SK-N-SH (cell line): ENCODE measurements around the gene PHF14. TPM values are rescaled to one million over a fixed set of nuclear protein-coding genes. Genes with fewer than 3 reads are reported as not detected.

Source experiments
- CTCF ChIA-PET: fragments of 300-600, 350-600 bp; formaldehyde crosslinking; extraction: SDS; loops from one replicate; lab custom pipeline; 2021; lab: Yijun Ruan, JAX
- POLR2A ChIA-PET: fragments of 350-600 bp; sonication (Branson Sonifier 250); formaldehyde crosslinking; extraction: SDS; loops from one replicate; lab custom pipeline; 2020; ENCODE audit warnings: antibody characterized with exemption, inconsistent platforms; lab: Yijun Ruan, JAX
- DNase-seq: peaks from one replicate; pipeline ENCODE4 v3.0.0; 2012
- H2AFZ ChIP-seq: fragments of 200-600 bp; sonication (generic); 2 replicates; pipeline ENCODE4 v1.8.1; 2016; ENCODE audit warnings: antibody characterized with exemption, mild to moderate bottlenecking, low read depth
- H3F3A ChIP-seq: fragments of 200-600 bp; sonication (generic); replicated peaks from 2 replicates; pipeline ENCODE3; 2016; ENCODE audit warnings: antibody characterized with exemption, mild to moderate bottlenecking; ENCODE audit not compliant: insufficient read depth
- H3K27ac ChIP-seq, 2 experiments: fragments of 200-500 bp in 1 of 2; fragments of 200-600 bp in 1 of 2; sonication (Bioruptor generic) in 1 of 2; sonication (generic), shearing (Covaris generic) in 1 of 2; 2 replicates each; pipeline versions ENCODE4 v1.5.1 to v1.6.1; 2014 to 2016; ENCODE audit warnings: low read depth in 2 of 2, inconsistent platforms in 1 of 2, low read length in 1 of 2, mild to moderate bottlenecking in 1 of 2, mixed read lengths in 1 of 2
- H3K27me3 ChIP-seq: fragments of 200-600 bp; sonication (generic), shearing (Covaris generic); 2 replicates; pipeline ENCODE4 v1.6.1; 2016; ENCODE audit warnings: mixed run types; ENCODE audit not compliant: insufficient read depth
- H3K36me3 ChIP-seq, 2 experiments: fragments of 200-500 bp in 1 of 2; fragments of 200-600 bp in 1 of 2; sonication (Bioruptor generic) in 1 of 2; sonication (generic) in 1 of 2; replicated peaks in 1 of 2; 2 replicates each; pipeline versions ENCODE3 to v1.5.1; 2014 to 2016; ENCODE audit warnings: low read length in 1 of 2, mild to moderate bottlenecking in 1 of 2; ENCODE audit not compliant: insufficient read depth in 2 of 2, control insufficient read depth in 1 of 2
- H3K4me1 ChIP-seq, 2 experiments: fragments of 200-500 bp in 1 of 2; fragments of 200-600 bp in 1 of 2; sonication (Bioruptor generic) in 1 of 2; sonication (generic), shearing (Covaris generic) in 1 of 2; 2 replicates each; pipeline versions ENCODE4 v1.5.1 to v1.6.1; 2014 to 2016; ENCODE audit warnings: low read depth in 1 of 2, low read length in 1 of 2, mixed run types in 1 of 2; ENCODE audit not compliant: insufficient read depth in 2 of 2, control insufficient read depth in 1 of 2
- H3K4me2 ChIP-seq: fragments of 200-600 bp; sonication (generic), shearing (Covaris generic); 2 replicates; pipeline ENCODE4 v1.6.1; 2017; ENCODE audit warnings: mixed run types
- H3K4me3 ChIP-seq, 2 experiments: fragments of 200-500 bp in 1 of 2; fragments of 200-600 bp in 1 of 2; sonication (Bioruptor generic) in 1 of 2; sonication (generic), shearing (Covaris generic) in 1 of 2; 2 replicates each; pipeline versions ENCODE4 v1.5.1 to v1.8.1; 2014 to 2016; ENCODE audit warnings: low read depth in 2 of 2, inconsistent platforms in 1 of 2, low read length in 1 of 2, mild to moderate bottlenecking in 1 of 2, mixed read lengths in 1 of 2, moderate library complexity in 1 of 2
- H3K79me2 ChIP-seq: fragments of 200-600 bp; sonication (generic); 2 replicates; pipeline ENCODE4 v1.8.1; 2017; ENCODE audit warnings: mild to moderate bottlenecking; ENCODE audit not compliant: insufficient read depth
- H3K9ac ChIP-seq: fragments of 200-600 bp; sonication (generic); 2 replicates; pipeline ENCODE4 v1.6.1; 2017; ENCODE audit warnings: mixed run types
- H3K9me2 ChIP-seq: fragments of 200-600 bp; sonication (generic); 2 replicates; pipeline ENCODE4 v1.6.1; 2017; ENCODE audit warnings: mixed run types
- H3K9me3 ChIP-seq: fragments of 200-600 bp; sonication (generic); 2 replicates; pipeline ENCODE4 v1.6.1; 2017; ENCODE audit warnings: mixed run types, mild to moderate bottlenecking, moderate library complexity
- H4K20me1 ChIP-seq: fragments of 200-600 bp; sonication (generic); 2 replicates; pipeline ENCODE4 v1.6.1; 2017; ENCODE audit warnings: mild to moderate bottlenecking, mixed run types; ENCODE audit not compliant: insufficient read depth
- EP300 ChIP-seq, 2 experiments: IDR thresholded peaks; 2 replicates each; pipeline versions ENCODE4 v1.4.0 to v1.6.1; 2012; ENCODE audit warnings: borderline replicate concordance in 1 of 2, low read depth in 1 of 2, low read length in 1 of 2
- FOXM1 ChIP-seq: IDR thresholded peaks from 2 replicates; pipeline ENCODE4 v1.4.0; 2012; ENCODE audit warnings: low read depth, mild to moderate bottlenecking
- JUND ChIP-seq: IDR thresholded peaks from 2 replicates; pipeline ENCODE4 v1.4.0; 2012
- NRF1 ChIP-seq: IDR thresholded peaks from 2 replicates; pipeline ENCODE4 v1.6.1; 2012; ENCODE audit warnings: low read depth, mild to moderate bottlenecking, low read length
- RCOR1 ChIP-seq: fragments of 150-350 bp; IDR thresholded peaks from 2 replicates; pipeline ENCODE4 v1.6.1; 2017; ENCODE audit warnings: antibody characterized with exemption, low read length
- RXRA ChIP-seq: IDR thresholded peaks from 2 replicates; pipeline ENCODE4 v1.4.0; 2012; ENCODE audit warnings: low read depth, mild to moderate bottlenecking, borderline replicate concordance
- SIN3A ChIP-seq: IDR thresholded peaks from 2 replicates; pipeline ENCODE4 v1.6.1; 2012; ENCODE audit warnings: low read depth, mild to moderate bottlenecking, low read length, moderate library complexity, borderline replicate concordance
- SMC3 ChIP-seq: IDR thresholded peaks from 2 replicates; pipeline ENCODE4 v1.6.1; 2012; ENCODE audit warnings: low read depth, low read length, improper control_type of control experiment
- TAF1 ChIP-seq: IDR thresholded peaks from 2 replicates; pipeline ENCODE4 v1.6.1; 2012; ENCODE audit warnings: low read depth, mild to moderate bottlenecking, low read length, moderate library complexity, borderline replicate concordance
- TCF12 ChIP-seq: IDR thresholded peaks from 2 replicates; pipeline ENCODE4 v1.4.0; 2012
- YY1 ChIP-seq: IDR thresholded peaks from 2 replicates; pipeline ENCODE4 v1.4.0; 2012; ENCODE audit warnings: low read depth, mild to moderate bottlenecking
- WGBS: methylation state at CpG from one replicate; pipeline ENCODE4 v1.1.6; 2017; ENCODE audit warnings: low lambda C conversion rate; 5-methylcytosine and 5-hydroxymethylcytosine counted together
- polyA plus RNA-seq, 3 experiments: library from polyadenylated mRNA; depleted of rRNA; stranded (reverse); fragments of >200 nt; gene quantifications; 2 replicates each; pipeline ENCODE4 v1.2.3, GENCODE V29; 2012
- TF ChIP-seq, protein P1 (sequence below): IDR thresholded peaks from 2 replicates; pipeline ENCODE4 v1.4.0; 2012; ENCODE audit warnings: low read depth, borderline replicate concordance
- TF ChIP-seq, protein P2 (sequence below): IDR thresholded peaks from 2 replicates; pipeline ENCODE4 v1.4.0; 2012; ENCODE audit warnings: low read depth
- TF ChIP-seq, protein P3 (sequence below): IDR thresholded peaks from 2 replicates; pipeline ENCODE4; 2012

PHF14 gene
- polyA plus RNA-seq, 1 of the 3 experiments (the other 2 are of a cell fraction) = 19.2 TPM

DNA sequence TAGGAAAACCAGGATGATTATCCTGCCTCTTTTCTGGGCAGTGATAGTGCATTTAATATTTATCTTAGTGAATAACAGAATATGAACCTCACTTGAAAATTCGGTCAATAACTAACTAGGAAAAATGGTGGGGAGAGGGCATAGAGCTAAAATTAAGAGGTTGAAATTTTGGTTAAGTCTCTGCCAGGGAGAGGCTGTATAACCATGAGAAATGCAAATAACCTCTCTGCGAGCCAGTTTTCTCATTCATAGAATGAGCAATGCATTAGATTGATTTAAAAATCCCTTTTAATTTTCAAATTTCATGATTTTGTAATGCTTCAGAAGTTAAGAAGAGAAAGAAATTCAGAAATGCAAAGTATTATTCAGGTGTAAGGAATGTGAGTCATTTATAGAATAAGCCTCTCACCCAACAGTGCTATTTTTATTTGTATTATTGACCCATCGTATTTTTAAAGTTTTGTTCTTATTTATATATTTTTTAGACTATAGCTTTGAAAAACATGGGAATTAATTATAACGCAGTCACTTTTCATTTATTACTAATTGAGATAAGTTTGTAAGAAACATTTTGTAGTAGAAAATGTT is 104.7 kb downstream of the PHF14 start:
- no peaks in the 10 kb centered on the region for H3K9me2 ChIP-seq
- no peak for DNase-seq
- no peak for TF ChIP-seq FOXM1
- H3K9ac ChIP-seq = no peak overlapping the region
- peaks cover 0 to 24% of the 10 kb centered on the region in 2 experiments for H3K36me3 ChIP-seq
- H3K4me1 ChIP-seq = no peaks in the 10 kb centered on the region
- H3K27ac ChIP-seq = peak overlapping the region in 1 of 2 experiments; percentile 31; a peak in 1 of 4 replicates
- no peaks in the 10 kb centered on the region for H3F3A ChIP-seq
- H2AFZ ChIP-seq = no peak overlapping the region
- 96% methylated on average over 4 of the region's 4 CpGs for WGBS
- no peak overlapping the region for H3K4me3 ChIP-seq
- H3K9me3 ChIP-seq = no peaks in the 10 kb centered on the region
- ChIA-PET POLR2A (no interaction called here), CTCF (interaction anchor here (1.4 kb wide), 1 partner anchor 126 kb away, joined by 4 read pairs; no protein-coding TSS in a partner anchor)
- no peak overlapping the region for H3K4me2 ChIP-seq
- H4K20me1 ChIP-seq = no peaks in the 10 kb centered on the region
- H3K27me3 ChIP-seq = no peaks in the 10 kb centered on the region
- no peaks in the 10 kb centered on the region for H3K79me2 ChIP-seq

DNA sequence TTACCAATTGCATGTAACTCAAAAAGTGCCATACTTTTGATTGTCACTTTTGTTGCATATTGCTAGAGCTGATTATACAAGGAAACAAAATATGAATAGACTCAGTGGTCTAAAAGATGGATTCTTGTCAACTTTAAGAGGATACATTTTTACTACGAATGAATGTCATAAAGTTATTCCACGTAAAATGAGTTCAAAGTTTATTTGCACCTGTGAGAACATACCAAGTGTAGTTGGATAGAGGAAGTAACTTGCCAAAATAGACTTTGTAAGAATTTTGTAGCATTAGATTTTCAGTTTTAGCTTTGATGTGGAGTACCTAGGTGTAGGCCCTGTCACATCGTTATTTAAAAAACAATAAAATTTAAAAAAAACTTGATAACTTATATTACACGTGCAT is 106.2 kb downstream of the PHF14 start:
- ChIA-PET POLR2A (no interaction called here), CTCF (no interaction called here)
- Histone ChIP-seq H3K79me2 (no peaks in the 10 kb centered on the region), H3K9me3 (no peaks in the 10 kb centered on the region), H2AFZ (no peak overlapping the region), H3K4me3 (no peak overlapping the region), H3K36me3 (peaks cover 7 to 30% of the 10 kb centered on the region in 2 experiments), H3K4me1 (no peaks in the 10 kb centered on the region), H3F3A (no peaks in the 10 kb centered on the region), H3K27me3 (no peaks in the 10 kb centered on the region), H3K4me2 (no peak overlapping the region), H3K9ac (no peak overlapping the region), H4K20me1 (no peaks in the 10 kb centered on the region), H3K9me2 (no peaks in the 10 kb centered on the region), H3K27ac (no peak overlapping the region)
- DNase-seq = no peak
- WGBS = 96% methylated on average over 4 of the region's 4 CpGs
- TF ChIP-seq, protein P1, sequence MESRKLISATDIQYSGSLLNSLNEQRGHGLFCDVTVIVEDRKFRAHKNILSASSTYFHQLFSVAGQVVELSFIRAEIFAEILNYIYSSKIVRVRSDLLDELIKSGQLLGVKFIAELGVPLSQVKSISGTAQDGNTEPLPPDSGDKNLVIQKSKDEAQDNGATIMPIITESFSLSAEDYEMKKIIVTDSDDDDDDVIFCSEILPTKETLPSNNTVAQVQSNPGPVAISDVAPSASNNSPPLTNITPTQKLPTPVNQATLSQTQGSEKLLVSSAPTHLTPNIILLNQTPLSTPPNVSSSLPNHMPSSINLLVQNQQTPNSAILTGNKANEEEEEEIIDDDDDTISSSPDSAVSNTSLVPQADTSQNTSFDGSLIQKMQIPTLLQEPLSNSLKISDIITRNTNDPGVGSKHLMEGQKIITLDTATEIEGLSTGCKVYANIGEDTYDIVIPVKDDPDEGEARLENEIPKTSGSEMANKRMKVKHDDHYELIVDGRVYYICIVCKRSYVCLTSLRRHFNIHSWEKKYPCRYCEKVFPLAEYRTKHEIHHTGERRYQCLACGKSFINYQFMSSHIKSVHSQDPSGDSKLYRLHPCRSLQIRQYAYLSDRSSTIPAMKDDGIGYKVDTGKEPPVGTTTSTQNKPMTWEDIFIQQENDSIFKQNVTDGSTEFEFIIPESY = no peak
- TF ChIP-seq YY1 = no peak

DNA sequence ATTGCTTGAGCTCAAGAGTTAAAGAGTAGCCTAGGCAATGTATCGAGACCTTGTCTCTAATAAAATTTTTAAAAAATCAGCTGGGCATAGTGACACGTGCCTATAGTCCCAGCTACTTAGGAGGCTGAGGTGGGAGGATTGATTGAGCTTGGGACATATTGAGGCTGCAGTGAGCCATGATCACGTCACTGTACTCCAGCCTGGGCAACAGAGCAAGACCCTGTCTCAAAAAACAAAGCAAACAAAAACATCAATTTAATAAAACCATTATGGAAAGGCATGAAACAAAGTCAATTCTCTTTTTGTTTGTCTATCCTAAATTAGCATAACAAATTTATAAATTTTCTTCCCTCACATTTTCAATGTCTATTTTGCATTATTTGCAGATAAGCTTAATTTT is 108.4 kb downstream of the PHF14 start:
- no peaks in the 10 kb centered on the region for H3K4me1 ChIP-seq
- H3K4me3 ChIP-seq = no peak overlapping the region
- no peaks in the 10 kb centered on the region for H3K9me3 ChIP-seq
- H3K79me2 ChIP-seq = no peaks in the 10 kb centered on the region
- no peaks in the 10 kb centered on the region for H3K27me3 ChIP-seq
- no peak overlapping the region for H3K9ac ChIP-seq
- DNase-seq = no peak
- 94% methylated on average over 3 of the region's 3 CpGs for WGBS
- ChIA-PET CTCF (interaction anchor here (0.8 to 2.2 kb wide), 4 partner anchors 9 to 22 kb away, joined by 3 to 7 read pairs (median 4); no protein-coding TSS in a partner anchor), POLR2A (no interaction called here)
- TF ChIP-seq JUND (no peak), YY1 (no peak), TAF1 (no peak), NRF1 (no peak), RXRA (no peak), TCF12 (no peak), RCOR1 (no peak), SMC3 (no peak), EP300 (IDR thresholded peaks at IDR 0.05; ENCODE audit: borderline replicate concordance in 1 of 2, low read depth in 1 of 2, low read length in 1 of 2) (no peak), SIN3A (no peak)
- TF ChIP-seq, protein P2, sequence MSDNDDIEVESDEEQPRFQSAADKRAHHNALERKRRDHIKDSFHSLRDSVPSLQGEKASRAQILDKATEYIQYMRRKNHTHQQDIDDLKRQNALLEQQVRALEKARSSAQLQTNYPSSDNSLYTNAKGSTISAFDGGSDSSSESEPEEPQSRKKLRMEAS = no peak
- TF ChIP-seq, protein P3, sequence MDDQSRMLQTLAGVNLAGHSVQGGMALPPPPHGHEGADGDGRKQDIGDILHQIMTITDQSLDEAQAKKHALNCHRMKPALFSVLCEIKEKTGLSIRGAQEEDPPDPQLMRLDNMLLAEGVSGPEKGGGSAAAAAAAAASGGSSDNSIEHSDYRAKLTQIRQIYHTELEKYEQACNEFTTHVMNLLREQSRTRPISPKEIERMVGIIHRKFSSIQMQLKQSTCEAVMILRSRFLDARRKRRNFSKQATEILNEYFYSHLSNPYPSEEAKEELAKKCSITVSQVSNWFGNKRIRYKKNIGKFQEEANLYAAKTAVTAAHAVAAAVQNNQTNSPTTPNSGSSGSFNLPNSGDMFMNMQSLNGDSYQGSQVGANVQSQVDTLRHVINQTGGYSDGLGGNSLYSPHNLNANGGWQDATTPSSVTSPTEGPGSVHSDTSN = no peak
- no peaks in the 10 kb centered on the region for H3K9me2 ChIP-seq
- peaks cover 15 to 32% of the 10 kb centered on the region in 2 experiments for H3K36me3 ChIP-seq
- peak overlapping the region; percentile 26 to 62; a peak in 2 of 4 replicates for H3K27ac ChIP-seq
- 0 out of 2 replicates have a peak overlapping the region, but pooled peaks have one; percentile 7 for H2AFZ ChIP-seq
- no peaks in the 10 kb centered on the region for H4K20me1 ChIP-seq
- H3K4me2 ChIP-seq = no peak overlapping the region
- H3F3A ChIP-seq = no peaks in the 10 kb centered on the region
